ENCODE results near the gene SLC13A4. TPM values are rescaled to one million over a fixed set of nuclear protein-coding genes. Genes with fewer than 3 reads are reported as not detected.
"Not testable (repeated sequence)": the region's sequence is repeated elsewhere in the genome, so short reads cannot be mapped to it uniquely, and the experiment has no call there.

The SLC13A4 gene
- total and polyA plus RNA-seq, 8 donors, result 0.31 to 1.7 (median 1.6) TPM; not detected in 5

DNA sequence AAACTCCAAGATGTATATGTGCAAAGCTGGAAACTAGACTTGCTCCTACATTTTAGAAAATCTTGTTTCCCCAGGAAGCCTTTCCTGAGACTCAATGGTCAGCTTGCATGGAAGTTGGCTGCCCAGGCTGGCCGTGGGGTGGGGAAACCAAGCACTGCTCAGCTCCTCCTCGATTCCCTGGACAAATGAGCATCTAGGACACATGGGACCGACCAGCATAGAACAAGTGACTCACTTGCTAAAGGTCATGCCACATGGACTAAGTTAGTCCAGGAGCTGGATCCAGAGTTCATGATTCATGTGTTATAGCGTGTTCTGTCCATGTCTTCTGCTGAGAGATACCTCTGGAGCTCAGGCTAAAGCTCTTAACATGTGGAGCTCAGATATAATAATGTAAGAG lies 14.4 kb upstream of the SLC13A4 start:
- no peak for TF ChIP-seq CTCF (IDR thresholded peaks at IDR 0.05)
- TF ChIP-seq POLR2AphosphoS5 (IDR thresholded peaks at IDR 0.05), result no peak
- TF ChIP-seq POLR2A (IDR thresholded peaks at IDR 0.05), result no peak
- TF ChIP-seq EP300 (IDR thresholded peaks at IDR 0.05), result no peak
- H3K27me3 ChIP-seq, result no peaks in the 10 kb centered on the region
- no peak overlapping the region for H3K4me3 ChIP-seq
- H3K4me1 ChIP-seq, result peaks cover 0 to 12% (median 3%) of the 10 kb centered on the region in 4 donors
- intact Hi-C loops (cut with DNase I; ENCODE audit: low total_unique reads), result no loop called here
- no peak overlapping the region for H3K27ac ChIP-seq
- H3K9me3 ChIP-seq, result no peaks in the 10 kb centered on the region
- no peak for DNase-seq
- WGBS, 5 donors, result 84 to 90% (median 86%) methylated on average over 4 of the region's 4 CpGs
- no peaks in the 10 kb centered on the region for H3K36me3 ChIP-seq

DNA sequence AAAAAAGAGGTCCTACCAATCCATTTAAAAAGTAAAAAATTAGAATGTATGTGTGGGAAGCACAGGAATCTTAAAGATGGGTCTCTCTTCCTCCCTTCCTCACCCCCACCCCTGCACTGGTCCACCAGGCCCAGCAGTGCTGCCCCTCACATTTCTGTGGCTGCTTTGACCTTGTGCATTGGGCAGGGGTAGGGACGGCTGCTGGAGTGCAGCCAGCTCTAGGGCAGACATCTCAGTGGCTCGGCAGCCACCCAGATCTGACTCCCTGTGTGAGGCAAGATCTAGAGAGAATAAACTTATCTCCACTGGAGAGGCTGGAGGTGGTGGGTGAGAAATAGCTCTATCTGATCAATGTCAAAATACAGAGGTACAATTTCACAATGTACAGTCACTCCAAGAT lies 13.9 kb upstream of the SLC13A4 start:
- Histone ChIP-seq H3K27ac (no peak overlapping the region), H3K4me1 (peaks cover 0 to 12% (median 3%) of the 10 kb centered on the region in 4 donors), H3K4me3 (no peak overlapping the region), H3K27me3 (no peaks in the 10 kb centered on the region), H3K9me3 (no peaks in the 10 kb centered on the region), H3K36me3 (no peaks in the 10 kb centered on the region)
- WGBS, 5 donors, result 30 to 64% (median 42%) methylated on average over 2 of the region's 2 CpGs
- TF ChIP-seq POLR2AphosphoS5 (IDR thresholded peaks at IDR 0.05) (no peak), CTCF (IDR thresholded peaks at IDR 0.05) (no peak)
- intact Hi-C loops (cut with DNase I; ENCODE audit: low total_unique reads), result no loop called here
- no peak for DNase-seq

GRCh38 chr7:135740889-135741288 lies 12.9 kb upstream of the SLC13A4 start:
- WGBS, 5 donors, result 42 to 81% (median 63%) methylated on average over 3 of the region's 3 CpGs
- no peak for TF ChIP-seq POLR2AphosphoS5 (IDR thresholded peaks at IDR 0.05)
- no peak for TF ChIP-seq EP300 (IDR thresholded peaks at IDR 0.05)
- no peak for TF ChIP-seq POLR2A (IDR thresholded peaks at IDR 0.05)
- TF ChIP-seq CTCF (IDR thresholded peaks at IDR 0.05), result no peak
- DNase-seq, result no peak
- no peaks in the 10 kb centered on the region for H3K27me3 ChIP-seq
- intact Hi-C loops (cut with DNase I; ENCODE audit: low total_unique reads), result no loop called here
- H3K4me3 ChIP-seq, result no peak overlapping the region
- H3K36me3 ChIP-seq, result no peaks in the 10 kb centered on the region
- H3K4me1 ChIP-seq, result peaks cover 0 to 12% (median 3%) of the 10 kb centered on the region in 4 donors
- H3K27ac ChIP-seq, result no peak overlapping the region
- no peaks in the 10 kb centered on the region for H3K9me3 ChIP-seq

- DNase-seq; H3K9me3 ChIP-seq; H3K4me1 ChIP-seq; H3K4me3 ChIP-seq; H3K36me3 ChIP-seq; intact Hi-C loops (cut with DNase I; ENCODE audit: low total_unique reads); H3K27me3 ChIP-seq; H3K27ac ChIP-seq: not testable (repeated sequence)
- WGBS, 5 donors, result 95 to 96% (median 96%) methylated on average over 10 of the region's 10 CpGs
These were observed 9.3 kb upstream of the SLC13A4 start for GRCh38 chr7:135737306-135737647.

GRCh38 chr7:135736586-135737305 lies 8.8 kb upstream of the SLC13A4 start:
- no peak for DNase-seq
- Histone ChIP-seq H3K4me1 (no peaks in the 10 kb centered on the region), H3K9me3 (no peaks in the 10 kb centered on the region), H3K4me3 (no peak overlapping the region), H3K36me3 (no peaks in the 10 kb centered on the region), H3K27ac (no peak overlapping the region), H3K27me3 (no peaks in the 10 kb centered on the region)
- TF ChIP-seq EP300 (IDR thresholded peaks at IDR 0.05), result no peak
- TF ChIP-seq POLR2AphosphoS5 (IDR thresholded peaks at IDR 0.05), result no peak
- no peak for TF ChIP-seq CTCF (IDR thresholded peaks at IDR 0.05)
- no peak for TF ChIP-seq POLR2A (IDR thresholded peaks at IDR 0.05)
- 74 to 86% (median 77%) methylated on average over 6 of the region's 6 CpGs for WGBS, 5 donors
- intact Hi-C loops (cut with DNase I; ENCODE audit: low total_unique reads), result no loop called here
